Nephron (organoid): ENCODE measurements around the gene OSBPL6.
A peak's percentile ranks its signal among the peaks of the same experiment; 100 is the strongest.

Experiments
- H3K27ac Mint-ChIP-seq, 3 experiments: 2 replicates each; pipeline ENCODE4 v1.8.0; 2020; ENCODE audit warnings: mixed read lengths in 3 of 3, mild to moderate bottlenecking in 2 of 3, moderate library complexity in 1 of 3
- H3K27me3 Mint-ChIP-seq: 2 replicates; pipeline ENCODE4 v1.8.0; 2021; ENCODE audit warnings: low read depth, mild to moderate bottlenecking, moderate library complexity, mixed read lengths
- H3K36me3 Mint-ChIP-seq: 2 replicates; pipeline ENCODE4 v1.8.0; 2020; ENCODE audit warnings: low read depth, mixed read lengths
- H3K4me1 Mint-ChIP-seq: 2 replicates; pipeline ENCODE4 v1.8.0; 2020; ENCODE audit warnings: mixed read lengths
- H3K4me3 Mint-ChIP-seq, 3 experiments: 2 replicates each; pipeline ENCODE4 v1.8.0; 2020; ENCODE audit warnings: mild to moderate bottlenecking in 3 of 3, mixed read lengths in 3 of 3, moderate library complexity in 2 of 3
- H3K9me3 Mint-ChIP-seq: 2 replicates; pipeline ENCODE4 v1.8.0; 2020; ENCODE audit warnings: mixed read lengths
- CTCF ChIP-seq, 3 experiments: fragments of 200-600 bp; sonication (generic); IDR thresholded peaks; one replicate each; pipeline ENCODE4 v1.5.0; 2021; ENCODE audit warnings: antibody characterized with exemption in 3 of 3; ENCODE audit not compliant: unreplicated experiment in 3 of 3

OSBPL6 gene

GRCh38 chr2:178242552-178242883, 48.2 kb downstream of the OSBPL6 start:
- peak overlapping the region; percentile 41 to 73 (median 72) for H3K27ac Mint-ChIP-seq
- H3K4me3 Mint-ChIP-seq: no peak overlapping the region
- no peaks in the 10 kb centered on the region for H3K36me3 Mint-ChIP-seq
- peaks cover 5% of the 10 kb centered on the region for H3K27me3 Mint-ChIP-seq
- peaks cover 38% of the 10 kb centered on the region for H3K4me1 Mint-ChIP-seq
- no peak for TF ChIP-seq CTCF (IDR thresholded peaks at IDR 0.05; ENCODE audit: unreplicated experiment in 3 of 3)
- H3K9me3 Mint-ChIP-seq: no peaks in the 10 kb centered on the region

GRCh38 chr2:178243961-178244360, 49.6 kb downstream of the OSBPL6 start:
- TF ChIP-seq CTCF (IDR thresholded peaks at IDR 0.05; ENCODE audit: unreplicated experiment in 3 of 3): no peak
- Mint-ChIP-seq H3K27ac (peak overlapping the region in 1 of 3 experiments; percentile 17), H3K4me3 (no peak overlapping the region), H3K36me3 (no peaks in the 10 kb centered on the region), H3K9me3 (no peaks in the 10 kb centered on the region), H3K4me1 (peaks cover 42% of the 10 kb centered on the region), H3K27me3 (peaks cover 5% of the 10 kb centered on the region)

- no peak overlapping the region for H3K4me3 Mint-ChIP-seq
- no peaks in the 10 kb centered on the region for H3K9me3 Mint-ChIP-seq
- no peak for TF ChIP-seq CTCF (IDR thresholded peaks at IDR 0.05; ENCODE audit: unreplicated experiment in 3 of 3)
- no peaks in the 10 kb centered on the region for H3K36me3 Mint-ChIP-seq
- peaks cover 5% of the 10 kb centered on the region for H3K27me3 Mint-ChIP-seq
- peaks cover 42% of the 10 kb centered on the region for H3K4me1 Mint-ChIP-seq
- H3K27ac Mint-ChIP-seq: no peak overlapping the region
These were observed 50.5 kb downstream of the OSBPL6 start for GRCh38 chr2:178244777-178245176.

- no peaks in the 10 kb centered on the region for H3K9me3 Mint-ChIP-seq
- H3K4me3 Mint-ChIP-seq: no peak overlapping the region
- no peaks in the 10 kb centered on the region for H3K36me3 Mint-ChIP-seq
- H3K27ac Mint-ChIP-seq: peak overlapping the region; percentile 17 to 41 (median 18)
- H3K27me3 Mint-ChIP-seq: peaks cover 5% of the 10 kb centered on the region
- H3K4me1 Mint-ChIP-seq: peaks cover 59% of the 10 kb centered on the region
- no peak for TF ChIP-seq CTCF (IDR thresholded peaks at IDR 0.05; ENCODE audit: unreplicated experiment in 3 of 3)
These were observed 52.4 kb downstream of the OSBPL6 start for GRCh38 chr2:178246696-178247095.

- H3K27me3 Mint-ChIP-seq: peaks cover 5% of the 10 kb centered on the region
- TF ChIP-seq CTCF (IDR thresholded peaks at IDR 0.05; ENCODE audit: unreplicated experiment in 3 of 3): no peak
- peak overlapping the region; percentile 17 to 41 (median 18) for H3K27ac Mint-ChIP-seq
- H3K4me1 Mint-ChIP-seq: peaks cover 60% of the 10 kb centered on the region
- H3K36me3 Mint-ChIP-seq: no peaks in the 10 kb centered on the region
- H3K4me3 Mint-ChIP-seq: peak overlapping the region in 1 of 3 experiments; percentile 1
- H3K9me3 Mint-ChIP-seq: no peaks in the 10 kb centered on the region
These were observed 52.9 kb downstream of the OSBPL6 start for GRCh38 chr2:178247250-178247649.

- H3K4me3 Mint-ChIP-seq: no peak overlapping the region
- H3K4me1 Mint-ChIP-seq: peaks cover 58% of the 10 kb centered on the region
- H3K9me3 Mint-ChIP-seq: no peaks in the 10 kb centered on the region
- no peaks in the 10 kb centered on the region for H3K27me3 Mint-ChIP-seq
- TF ChIP-seq CTCF (IDR thresholded peaks at IDR 0.05; ENCODE audit: unreplicated experiment in 3 of 3): no peak
- peak overlapping the region in 2 of 3 experiments; percentile 16 to 45 for H3K27ac Mint-ChIP-seq
- no peaks in the 10 kb centered on the region for H3K36me3 Mint-ChIP-seq
These were observed 56.1 kb downstream of the OSBPL6 start for GRCh38 chr2:178250429-178250828.
